KMS-11 (cell line): ENCODE data around the gene BPIFB6.

Source experiments
- H2AFZ ChIP-seq: fragments of 200-600 bp; sonication (generic); 2 replicates; pipeline ENCODE4 v1.6.1; 2016; ENCODE audit warnings: antibody characterized with exemption, mixed run types, low read depth
- H3K27ac ChIP-seq: fragments of 200-600 bp; sonication (generic); 2 replicates; pipeline ENCODE4 v1.6.1; 2016; ENCODE audit warnings: mild to moderate bottlenecking, mixed run types
- H3K27me3 ChIP-seq: fragments of 200-600 bp; sonication (generic); 2 replicates; pipeline ENCODE4 v1.6.1; 2017; ENCODE audit warnings: mild to moderate bottlenecking, low read depth, mixed run types, moderate library complexity; ENCODE audit not compliant: insufficient read depth
- H3K36me3 ChIP-seq: fragments of 200-600 bp; sonication (generic); 2 replicates; pipeline ENCODE4 v1.6.1; 2017; ENCODE audit warnings: mild to moderate bottlenecking, mixed run types; ENCODE audit not compliant: insufficient read depth
- H3K4me1 ChIP-seq: fragments of 200-600 bp; sonication (generic); 2 replicates; pipeline ENCODE4 v1.6.1; 2016; ENCODE audit warnings: mild to moderate bottlenecking, low read depth, mixed run types; ENCODE audit not compliant: poor library complexity, severe bottlenecking
- H3K4me2 ChIP-seq: fragments of 200-600 bp; sonication (generic); 2 replicates; pipeline ENCODE4 v1.7.0; 2016; ENCODE audit warnings: mild to moderate bottlenecking, mixed run types
- H3K4me3 ChIP-seq: fragments of 200-600 bp; sonication (generic); IDR thresholded peaks from 2 replicates; pipeline ENCODE4 v1.6.1; 2017; ENCODE audit warnings: low read depth, low read length, mixed read lengths; ENCODE audit not compliant: insufficient read depth
- H3K79me2 ChIP-seq: fragments of 200-600 bp; sonication (generic); 2 replicates; pipeline ENCODE4 v1.6.1; 2016; ENCODE audit warnings: low read depth, mixed run types; ENCODE audit not compliant: insufficient read depth
- H3K9ac ChIP-seq: fragments of 200-600 bp; sonication (generic); 2 replicates; pipeline ENCODE4 v1.6.1; 2016; ENCODE audit warnings: mild to moderate bottlenecking, mixed run types
- H4K20me1 ChIP-seq: fragments of 200-600 bp; sonication (generic); 2 replicates; pipeline ENCODE4 v1.6.1; 2016; ENCODE audit warnings: mild to moderate bottlenecking, mixed run types; ENCODE audit not compliant: insufficient read depth
- TF ChIP-seq, protein P1 (sequence below): fragments of 200-600 bp; sonication (generic); conservative IDR thresholded peaks from 2 replicates; pipeline ENCODE4 v1.6.1; 2017; ENCODE audit warnings: low read depth, mild to moderate bottlenecking, antibody characterized with exemption, low read length, moderate library complexity, mixed read lengths

BPIFB6 gene

DNA sequence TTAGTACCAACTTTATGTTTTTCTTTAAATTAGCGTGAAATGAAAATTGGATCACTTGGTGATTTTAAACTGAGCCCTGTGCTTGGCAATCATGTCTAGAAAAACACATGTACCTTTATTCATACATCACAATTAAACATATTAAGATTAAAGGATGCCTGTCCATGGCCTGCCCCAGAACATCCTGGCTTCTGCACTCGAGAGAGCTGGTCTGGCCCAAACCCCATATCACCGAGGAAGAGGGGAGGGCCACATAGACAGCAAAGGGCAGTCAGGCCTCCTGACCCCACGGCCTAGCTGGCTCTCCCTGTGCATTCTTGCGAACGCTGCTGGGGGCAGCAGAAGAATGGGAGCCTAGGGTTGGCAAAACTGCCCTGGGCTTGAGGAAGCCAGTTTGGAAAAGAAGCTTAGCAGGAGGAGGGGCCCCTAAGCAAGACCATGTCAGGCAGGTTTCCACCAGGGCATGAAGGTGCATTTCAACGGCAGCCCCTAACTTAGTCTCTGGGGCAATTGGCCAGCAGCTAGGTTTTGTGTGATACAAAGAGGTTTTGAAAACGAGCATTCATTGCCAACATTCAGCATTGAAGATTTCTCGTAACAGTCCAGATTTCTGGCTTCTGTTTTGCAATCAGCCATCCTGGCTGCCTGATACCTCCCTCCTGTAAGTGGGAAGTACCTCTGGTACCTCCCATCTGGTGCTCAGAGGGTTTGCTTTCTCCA, 30.8 kb downstream of the BPIFB6 start:
- no peak overlapping the region for H2AFZ ChIP-seq
- no peak overlapping the region for H3K27ac ChIP-seq
- H3K9ac ChIP-seq = no peak overlapping the region
- H4K20me1 ChIP-seq = no peaks in the 10 kb centered on the region
- H3K4me3 ChIP-seq = no peak overlapping the region
- H3K27me3 ChIP-seq = no peaks in the 10 kb centered on the region
- TF ChIP-seq, protein P1, sequence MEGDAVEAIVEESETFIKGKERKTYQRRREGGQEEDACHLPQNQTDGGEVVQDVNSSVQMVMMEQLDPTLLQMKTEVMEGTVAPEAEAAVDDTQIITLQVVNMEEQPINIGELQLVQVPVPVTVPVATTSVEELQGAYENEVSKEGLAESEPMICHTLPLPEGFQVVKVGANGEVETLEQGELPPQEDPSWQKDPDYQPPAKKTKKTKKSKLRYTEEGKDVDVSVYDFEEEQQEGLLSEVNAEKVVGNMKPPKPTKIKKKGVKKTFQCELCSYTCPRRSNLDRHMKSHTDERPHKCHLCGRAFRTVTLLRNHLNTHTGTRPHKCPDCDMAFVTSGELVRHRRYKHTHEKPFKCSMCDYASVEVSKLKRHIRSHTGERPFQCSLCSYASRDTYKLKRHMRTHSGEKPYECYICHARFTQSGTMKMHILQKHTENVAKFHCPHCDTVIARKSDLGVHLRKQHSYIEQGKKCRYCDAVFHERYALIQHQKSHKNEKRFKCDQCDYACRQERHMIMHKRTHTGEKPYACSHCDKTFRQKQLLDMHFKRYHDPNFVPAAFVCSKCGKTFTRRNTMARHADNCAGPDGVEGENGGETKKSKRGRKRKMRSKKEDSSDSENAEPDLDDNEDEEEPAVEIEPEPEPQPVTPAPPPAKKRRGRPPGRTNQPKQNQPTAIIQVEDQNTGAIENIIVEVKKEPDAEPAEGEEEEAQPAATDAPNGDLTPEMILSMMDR = no peak
- no peaks in the 10 kb centered on the region for H3K4me1 ChIP-seq
- no peaks in the 10 kb centered on the region for H3K36me3 ChIP-seq
- H3K79me2 ChIP-seq = no peaks in the 10 kb centered on the region
- H3K4me2 ChIP-seq = no peak overlapping the region

DNA sequence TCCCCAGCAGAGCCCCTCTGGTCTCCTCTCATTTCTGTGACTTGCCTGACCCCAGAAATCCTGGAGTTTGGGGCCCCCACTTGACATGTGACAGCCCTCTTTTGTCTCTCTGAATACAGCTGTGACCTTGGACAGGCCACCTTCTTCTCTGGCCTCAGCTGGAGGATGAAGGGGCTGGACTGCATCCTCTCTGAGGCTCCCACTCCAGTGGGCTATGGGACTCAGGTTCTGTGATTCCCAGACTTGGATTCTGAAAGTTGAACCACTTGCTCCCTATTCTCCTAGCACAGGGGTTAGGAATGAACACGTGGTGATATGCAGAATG, 31.3 kb downstream of the BPIFB6 start:
- Histone ChIP-seq H3K79me2 (no peaks in the 10 kb centered on the region), H4K20me1 (no peaks in the 10 kb centered on the region), H3K4me1 (no peaks in the 10 kb centered on the region), H3K9ac (no peak overlapping the region), H3K4me2 (no peak overlapping the region), H3K27me3 (no peaks in the 10 kb centered on the region; the same call in 1 of the 2 replicates), H3K36me3 (no peaks in the 10 kb centered on the region), H3K4me3 (no peak overlapping the region), H3K27ac (no peak overlapping the region), H2AFZ (no peak overlapping the region)
- TF ChIP-seq, protein P1 = no peak

DNA sequence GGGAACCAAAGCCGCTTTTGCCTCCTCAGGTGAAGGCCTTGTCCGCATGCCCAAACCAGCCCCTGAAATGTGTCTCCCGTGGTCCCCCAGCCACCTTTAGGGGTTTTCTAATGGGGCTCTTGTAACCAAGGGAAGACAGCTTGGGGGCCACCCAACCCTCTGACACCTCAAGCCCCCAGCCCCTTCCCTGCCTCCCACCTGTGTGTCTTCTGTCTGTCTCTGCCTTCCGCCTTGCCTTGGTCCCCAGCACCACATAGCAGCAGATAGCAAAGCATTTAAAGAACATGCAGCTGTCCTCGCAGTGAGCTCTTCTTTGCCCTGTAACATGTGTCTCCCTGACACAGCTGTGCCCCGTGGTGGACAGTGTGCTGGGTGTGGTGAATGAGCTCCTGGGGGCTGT, 31.8 kb downstream of the BPIFB6 start:
- no peaks in the 10 kb centered on the region for H3K79me2 ChIP-seq
- no peak overlapping the region for H2AFZ ChIP-seq
- H3K9ac ChIP-seq = no peak overlapping the region
- H3K27me3 ChIP-seq = no peaks in the 10 kb centered on the region; the same call in 1 of the 2 replicates
- H3K4me2 ChIP-seq = no peak overlapping the region
- H3K27ac ChIP-seq = no peak overlapping the region
- H3K4me1 ChIP-seq = no peaks in the 10 kb centered on the region
- H3K4me3 ChIP-seq = no peak overlapping the region
- no peaks in the 10 kb centered on the region for H3K36me3 ChIP-seq
- TF ChIP-seq, protein P1 = no peak
- H4K20me1 ChIP-seq = no peaks in the 10 kb centered on the region

DNA sequence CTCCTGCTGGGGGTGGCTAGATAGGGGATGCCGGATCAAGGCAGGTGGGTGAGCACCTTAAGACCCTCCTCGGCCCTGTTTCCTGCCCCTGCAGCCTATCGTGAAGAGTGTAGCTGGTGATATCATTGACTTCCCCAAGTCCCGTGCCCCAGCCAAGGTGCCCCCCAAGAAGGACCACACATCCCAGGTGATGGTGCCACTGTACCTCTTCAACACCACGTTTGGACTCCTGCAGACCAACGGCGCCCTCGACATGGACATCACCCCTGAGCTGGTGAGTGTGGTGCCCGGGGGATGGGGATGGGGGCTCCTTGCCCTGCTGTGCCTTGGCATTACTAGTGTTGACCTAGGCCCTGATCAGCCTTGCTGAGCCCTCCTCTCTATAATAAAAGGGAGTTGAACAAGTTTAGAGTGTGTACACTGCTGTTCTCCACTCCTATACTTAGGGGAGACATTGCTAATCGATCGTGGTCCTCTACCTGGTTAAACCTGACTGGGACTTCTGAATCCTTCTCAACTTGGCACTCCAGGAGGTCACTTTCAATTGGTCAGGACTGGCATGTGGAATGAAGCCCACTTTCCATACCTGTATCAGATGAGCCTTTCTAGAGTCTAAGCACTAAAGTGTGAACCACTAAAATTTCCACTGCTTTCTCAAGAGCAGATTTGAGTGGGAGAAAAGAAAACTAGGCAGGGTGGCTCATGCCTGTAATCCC, 33.3 kb downstream of the BPIFB6 start:
- TF ChIP-seq, protein P1 = no peak
- Histone ChIP-seq H3K27me3 (peaks cover 5% of the 10 kb centered on the region), H3K36me3 (no peaks in the 10 kb centered on the region), H2AFZ (no peak overlapping the region), H3K4me3 (no peak overlapping the region), H3K4me2 (no peak overlapping the region), H3K27ac (no peak overlapping the region), H3K9ac (no peak overlapping the region), H3K4me1 (no peaks in the 10 kb centered on the region), H4K20me1 (no peaks in the 10 kb centered on the region), H3K79me2 (no peaks in the 10 kb centered on the region)
